Transverse colon (tissue), 4 donors: Measurements from ENCODE around the gene CD53.

Experiments
- POLR2A ChIP-seq: fragments of 450-650 bp; IDR thresholded peaks from one replicate; pipeline ENCODE4 v1.6.1; 2016; ENCODE audit warnings: antibody characterized with exemption, mild to moderate bottlenecking, moderate library complexity
- POLR2AphosphoS5 ChIP-seq, 3 donors: sonication (generic); formaldehyde crosslinking; IDR thresholded peaks; one replicate each; pipeline ENCODE4 v1.6.1; 2016; ENCODE audit warnings: antibody characterized with exemption in 3 of 3
- TF ChIP-seq, protein P1 (sequence below), 5 experiments: fragments of 200-600 bp in 3 of 5; fragments of 450-650 bp in 2 of 5; sonication (generic) in 3 of 5; IDR thresholded peaks; 1 replicate in 2 of 5; 2 replicates in 3 of 5; pipeline ENCODE4 v1.5.1; 2016 to 2017; ENCODE audit warnings: antibody characterized with exemption in 5 of 5, inconsistent platforms in 3 of 5, mild to moderate bottlenecking in 2 of 5, moderate library complexity in 1 of 5

DNA sequence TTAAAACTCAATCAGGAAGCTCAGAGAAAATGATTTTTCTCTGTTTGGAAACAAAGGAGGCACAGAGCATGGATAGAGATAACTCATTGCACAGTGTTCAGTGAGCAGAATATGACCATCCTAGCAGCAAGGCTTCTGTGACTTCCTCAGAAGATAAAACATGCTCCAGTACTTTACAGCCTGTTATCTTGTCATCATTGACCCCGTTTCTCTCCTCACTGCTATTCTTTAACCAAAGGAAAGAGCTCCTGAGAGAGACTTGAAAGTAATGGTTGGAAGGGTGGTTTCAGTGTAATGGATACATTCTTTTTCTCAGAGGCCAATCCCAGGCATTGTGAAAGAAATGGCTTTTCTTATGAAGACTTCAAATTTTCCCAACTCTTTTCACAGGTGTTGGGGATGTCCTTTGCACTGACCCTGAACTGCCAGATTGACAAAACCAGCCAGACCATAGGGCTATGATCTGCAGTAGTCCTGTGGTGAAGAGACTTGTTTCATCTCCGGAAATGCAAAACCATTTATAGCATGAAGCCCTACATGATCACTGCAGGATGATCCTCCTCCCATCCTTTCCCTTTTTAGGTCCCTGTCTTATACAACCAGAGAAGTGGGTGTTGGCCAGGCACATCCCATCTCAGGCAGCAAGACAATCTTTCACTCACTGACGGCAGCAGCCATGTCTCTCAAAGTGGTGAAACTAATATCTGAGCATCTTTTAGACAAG, 25.9 kb downstream of the CD53 start:
- TF ChIP-seq, protein P1, sequence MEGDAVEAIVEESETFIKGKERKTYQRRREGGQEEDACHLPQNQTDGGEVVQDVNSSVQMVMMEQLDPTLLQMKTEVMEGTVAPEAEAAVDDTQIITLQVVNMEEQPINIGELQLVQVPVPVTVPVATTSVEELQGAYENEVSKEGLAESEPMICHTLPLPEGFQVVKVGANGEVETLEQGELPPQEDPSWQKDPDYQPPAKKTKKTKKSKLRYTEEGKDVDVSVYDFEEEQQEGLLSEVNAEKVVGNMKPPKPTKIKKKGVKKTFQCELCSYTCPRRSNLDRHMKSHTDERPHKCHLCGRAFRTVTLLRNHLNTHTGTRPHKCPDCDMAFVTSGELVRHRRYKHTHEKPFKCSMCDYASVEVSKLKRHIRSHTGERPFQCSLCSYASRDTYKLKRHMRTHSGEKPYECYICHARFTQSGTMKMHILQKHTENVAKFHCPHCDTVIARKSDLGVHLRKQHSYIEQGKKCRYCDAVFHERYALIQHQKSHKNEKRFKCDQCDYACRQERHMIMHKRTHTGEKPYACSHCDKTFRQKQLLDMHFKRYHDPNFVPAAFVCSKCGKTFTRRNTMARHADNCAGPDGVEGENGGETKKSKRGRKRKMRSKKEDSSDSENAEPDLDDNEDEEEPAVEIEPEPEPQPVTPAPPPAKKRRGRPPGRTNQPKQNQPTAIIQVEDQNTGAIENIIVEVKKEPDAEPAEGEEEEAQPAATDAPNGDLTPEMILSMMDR (IDR thresholded peaks at IDR 0.05): no peak
- TF ChIP-seq POLR2A (no peak), POLR2AphosphoS5 (IDR thresholded peaks at IDR 0.05) (no peak)
